Pancreas (tissue), 10 donors: ENCODE results near the gene RWDD2A. TPM values are rescaled to one million over a fixed set of nuclear protein-coding genes. Genes with fewer than 3 reads are reported as not detected.

Experiments
- ATAC-seq, 4 donors: fragments of 200-7000 bp; cut with Tn5 transposase; one replicate each; pipeline versions ENCODE4 v1.8.0 to v1.9.1; 2020; ENCODE audit warnings: mild to moderate bottlenecking in 4 of 4, moderate library complexity in 4 of 4
- DNase-seq, 6 donors: peaks; one replicate each; pipeline ENCODE4 v3.0.0-alpha.2; 2020
- FAIRE-seq: peaks from 2 replicates; lab custom pipeline; 2012; peaks lifted over from hg19 to GRCh38; lab: Jason Lieb, UNC
- H3K27ac ChIP-seq, 4 donors: fragments of 200-600 bp; sonication (generic); 1 replicate in 3 of 4; 2 replicates in 1 of 4; pipeline versions ENCODE4 v1.5.0 to v1.8.0; 2020
- H3K27me3 ChIP-seq, 4 donors: fragments of 200-600 bp; one replicate each; pipeline ENCODE4 v1.8.0; 2021
- H3K36me3 ChIP-seq, 3 donors: fragments of 200-600 bp; sonication (generic) in 1 of 3; one replicate each; pipeline versions ENCODE4 v1.5.0 to v1.8.0; 2020 to 2021
- H3K4me1 ChIP-seq, 3 donors: fragments of 200-600 bp; one replicate each; pipeline ENCODE4 v1.8.0; 2021
- H3K4me3 ChIP-seq, 4 donors: fragments of 200-600 bp; sonication (generic) in 2 of 4; one replicate each; pipeline versions ENCODE4 v1.5.0 to v1.8.0; 2020 to 2021
- H3K9me3 ChIP-seq, 4 donors: fragments of 200-600 bp; one replicate each; pipeline ENCODE4 v1.8.0; 2021
- WGBS, 2 donors: extraction: QIAGEN DNeasy Blood & Tissue Kit; methylation state at CpG; one replicate each; pipeline ENCODE4 v1.1.7; 2013; 5-methylcytosine and 5-hydroxymethylcytosine counted together
- intact Hi-C, 3 donors: fragments of 100-400 bp; cut with DNase I; formaldehyde crosslinking; loops; one replicate each; pipeline versions ENCODE4 v1.11.1 to v1.14.2; 2022
- polyA plus RNA-seq, 2 donors: library from polyadenylated mRNA; stranded (reverse); fragments of 200-250 nt; gene quantifications; one replicate each; pipeline ENCODE4 v1.2.3, GENCODE V29; 2013
- total RNA-seq, 6 donors: library from RNA; stranded (reverse); fragmentation: NEBNext Ultra II Directional in 4 of 6; extraction: Animal tissue kit (Norgen Biotek cat#: 25700) in 4 of 6; gene quantifications; one replicate each; pipeline versions ENCODE4 v1.2.1 to v1.2.4, GENCODE V29; 2021 to 2023
- TF ChIP-seq, protein P1 (sequence below), 4 donors: fragments of 200-600 bp; sonication (generic) in 3 of 4; IDR thresholded peaks; one replicate each; pipeline versions ENCODE4 v1.5.0 to v1.8.0; 2021; ENCODE audit warnings: antibody characterized with exemption in 4 of 4
- donor health status: healthy with polysubstance abuse.
- donor health status: DM: no; HTN: no; CAD: no; lungs with moderate emphysema.
- donor health status: DM: no; HTN: no; CAD: no.
- donor health status: control.
- donor health status: control.
- donor health status: Bipolar disorder and iron deficiency.
- donor health status: DM: yes; HTN: yes; CAD: no.
- donor health status: DM: no; HTN: no; CAD: no.
- donor health status: DM: no; HTN: no; CAD: no.
- donor health status: DM: yes; HTN: yes; CAD: no.

The RWDD2A gene
- total and polyA plus RNA-seq, 8 donors: 3.3 to 6.8 (median 4.6) TPM

DNA sequence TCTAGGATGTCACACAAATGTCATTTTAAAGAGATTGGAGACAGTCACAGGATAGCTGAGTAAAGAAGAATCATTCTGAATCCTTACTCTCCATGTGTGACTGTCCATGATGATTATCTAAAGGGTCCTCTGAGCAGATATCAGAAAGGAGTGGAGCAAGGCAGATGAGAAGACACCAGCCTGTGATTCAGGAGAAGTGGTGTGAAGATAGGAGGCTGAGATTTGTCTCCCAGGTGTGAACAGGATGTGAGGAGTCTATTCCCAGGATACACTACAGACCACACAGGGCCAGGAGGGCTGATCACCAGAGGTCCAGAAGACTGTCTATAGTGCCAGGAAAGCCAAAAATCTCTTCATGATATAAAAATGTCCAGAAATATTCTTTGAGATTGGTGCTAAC lies 27.0 kb downstream of the RWDD2A start:
- no peak for FAIRE-seq
- no peaks in the 10 kb centered on the region for H3K36me3 ChIP-seq
- no peaks in the 10 kb centered on the region for H3K9me3 ChIP-seq
- ATAC-seq: no peak
- H3K4me3 ChIP-seq: no peak overlapping the region
- DNase-seq: no peak
- TF ChIP-seq, protein P1, sequence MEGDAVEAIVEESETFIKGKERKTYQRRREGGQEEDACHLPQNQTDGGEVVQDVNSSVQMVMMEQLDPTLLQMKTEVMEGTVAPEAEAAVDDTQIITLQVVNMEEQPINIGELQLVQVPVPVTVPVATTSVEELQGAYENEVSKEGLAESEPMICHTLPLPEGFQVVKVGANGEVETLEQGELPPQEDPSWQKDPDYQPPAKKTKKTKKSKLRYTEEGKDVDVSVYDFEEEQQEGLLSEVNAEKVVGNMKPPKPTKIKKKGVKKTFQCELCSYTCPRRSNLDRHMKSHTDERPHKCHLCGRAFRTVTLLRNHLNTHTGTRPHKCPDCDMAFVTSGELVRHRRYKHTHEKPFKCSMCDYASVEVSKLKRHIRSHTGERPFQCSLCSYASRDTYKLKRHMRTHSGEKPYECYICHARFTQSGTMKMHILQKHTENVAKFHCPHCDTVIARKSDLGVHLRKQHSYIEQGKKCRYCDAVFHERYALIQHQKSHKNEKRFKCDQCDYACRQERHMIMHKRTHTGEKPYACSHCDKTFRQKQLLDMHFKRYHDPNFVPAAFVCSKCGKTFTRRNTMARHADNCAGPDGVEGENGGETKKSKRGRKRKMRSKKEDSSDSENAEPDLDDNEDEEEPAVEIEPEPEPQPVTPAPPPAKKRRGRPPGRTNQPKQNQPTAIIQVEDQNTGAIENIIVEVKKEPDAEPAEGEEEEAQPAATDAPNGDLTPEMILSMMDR (IDR thresholded peaks at IDR 0.05): no peak
- H3K27me3 ChIP-seq: no peaks in the 10 kb centered on the region
- H3K4me1 ChIP-seq: no peaks in the 10 kb centered on the region
- H3K27ac ChIP-seq: no peak overlapping the region
- intact Hi-C loops: loop anchor here (5.0 to 10.0 kb wide), 3 partner anchors 292 to 297 kb away; partner anchors contain the start of gene PRSS35 (in 2 of the 3)

DNA sequence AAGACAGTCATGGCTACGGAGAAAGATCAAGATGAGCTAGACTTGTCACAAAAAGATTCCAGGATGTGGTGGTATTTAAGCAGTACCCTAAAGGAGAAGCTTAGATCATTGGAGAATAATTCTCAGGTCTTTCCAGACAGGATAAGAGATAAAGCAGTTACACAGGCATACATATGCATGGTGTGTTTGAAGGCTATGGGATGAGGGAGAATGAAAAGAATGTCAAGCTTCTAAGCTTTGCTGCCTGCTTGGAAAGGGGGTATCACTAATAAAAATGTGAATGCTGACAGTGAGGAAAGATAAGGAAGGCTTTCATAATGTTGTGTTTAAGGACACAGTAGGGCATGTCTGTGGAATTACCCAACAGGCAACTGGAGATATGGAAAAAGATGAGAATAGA lies 28.1 kb downstream of the RWDD2A start:
- intact Hi-C loops: loop anchor here (5.0 to 10.0 kb wide), 3 partner anchors 291 to 296 kb away; partner anchors contain the start of gene PRSS35 (in 2 of the 3)
- TF ChIP-seq, protein P1 (IDR thresholded peaks at IDR 0.05): no peak
- DNase-seq (no peak), FAIRE-seq (no peak), ATAC-seq (no peak)
- no peaks in the 10 kb centered on the region for H3K4me1 ChIP-seq
- WGBS, 2 donors: 71 to 85% methylated on average over 1 of the region's 1 CpG
- H3K4me3 ChIP-seq: no peak overlapping the region
- no peaks in the 10 kb centered on the region for H3K36me3 ChIP-seq
- no peak overlapping the region for H3K27ac ChIP-seq
- no peaks in the 10 kb centered on the region for H3K27me3 ChIP-seq
- H3K9me3 ChIP-seq: no peaks in the 10 kb centered on the region

DNA sequence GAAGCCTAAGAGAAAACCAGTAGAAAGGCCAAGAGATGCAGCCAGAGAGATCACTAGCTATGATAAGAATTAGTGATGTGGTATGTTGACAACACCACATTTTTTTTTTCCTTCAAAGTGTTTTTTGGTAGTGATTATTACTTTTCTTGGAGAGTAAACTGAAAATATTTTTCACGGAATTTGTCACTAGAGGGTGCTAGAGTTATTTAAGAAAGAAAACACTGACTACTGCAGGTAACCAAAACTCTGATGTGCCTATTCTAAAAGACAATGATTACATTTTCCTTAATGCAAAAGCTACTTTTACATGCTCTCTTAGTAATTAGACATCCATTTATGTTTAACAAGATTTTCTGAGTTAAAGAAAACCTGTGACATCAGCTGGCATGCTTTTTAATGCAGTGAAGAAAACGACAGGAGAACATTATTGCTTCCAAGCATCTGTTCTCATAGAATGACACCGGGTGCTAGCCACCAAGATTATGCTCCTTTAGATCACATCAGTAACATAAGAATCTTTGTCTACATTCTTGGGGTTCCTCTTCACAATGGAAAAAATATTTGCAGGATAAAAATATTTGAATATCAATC lies 28.8 kb downstream of the RWDD2A start:
- Histone ChIP-seq H3K4me1 (no peaks in the 10 kb centered on the region), H3K9me3 (no peaks in the 10 kb centered on the region), H3K4me3 (no peak overlapping the region), H3K27me3 (no peaks in the 10 kb centered on the region), H3K36me3 (no peaks in the 10 kb centered on the region), H3K27ac (no peak overlapping the region)
- WGBS, 2 donors: 42 to 56% methylated on average over 3 of the region's 3 CpGs
- ATAC-seq (peak in 3 of 4 donors; percentile 52 to 65 (median 52)), DNase-seq (no peak), FAIRE-seq (peak; percentile 63)
- intact Hi-C loops: loop anchor here (5.0 to 10.0 kb wide), 3 partner anchors 290 to 295 kb away; partner anchors contain the start of gene PRSS35 (in 2 of the 3)
- TF ChIP-seq, protein P1 (IDR thresholded peaks at IDR 0.05): peak in 3 of 4 donors; percentile 36 to 40 (median 39)

DNA sequence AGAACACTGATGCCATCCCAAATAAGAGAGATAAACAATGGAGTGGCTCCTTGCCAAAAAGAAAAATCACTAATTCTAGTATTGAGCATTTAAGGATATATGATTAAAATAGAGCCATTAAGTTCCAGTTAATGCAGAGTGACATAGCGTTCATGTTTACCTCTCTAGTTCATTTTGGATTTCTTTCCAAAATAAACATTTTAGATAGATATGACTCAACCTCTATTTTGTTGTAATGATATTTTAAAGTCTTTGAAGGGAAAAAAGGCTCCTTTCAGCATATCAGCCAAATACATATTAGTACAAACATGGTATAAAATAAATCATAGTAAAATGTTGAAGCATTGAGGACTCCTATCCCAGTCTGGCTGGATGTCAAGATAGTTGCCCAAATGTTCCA lies 33.4 kb downstream of the RWDD2A start:
- WGBS, 2 donors: 17 to 19% methylated on average over 1 of the region's 1 CpG
- ATAC-seq: no peak
- Histone ChIP-seq H3K27me3 (no peaks in the 10 kb centered on the region), H3K9me3 (no peaks in the 10 kb centered on the region), H3K4me1 (no peaks in the 10 kb centered on the region), H3K36me3 (no peaks in the 10 kb centered on the region), H3K27ac (no peak overlapping the region), H3K4me3 (no peak overlapping the region)
- intact Hi-C loops: loop anchor here in 1 of 3 donors (10.0 kb wide), 1 partner anchor 288 kb away; the partner anchor contains the start of gene PRSS35
- TF ChIP-seq, protein P1 (IDR thresholded peaks at IDR 0.05): no peak
- no peak for DNase-seq
- no peak for FAIRE-seq

DNA sequence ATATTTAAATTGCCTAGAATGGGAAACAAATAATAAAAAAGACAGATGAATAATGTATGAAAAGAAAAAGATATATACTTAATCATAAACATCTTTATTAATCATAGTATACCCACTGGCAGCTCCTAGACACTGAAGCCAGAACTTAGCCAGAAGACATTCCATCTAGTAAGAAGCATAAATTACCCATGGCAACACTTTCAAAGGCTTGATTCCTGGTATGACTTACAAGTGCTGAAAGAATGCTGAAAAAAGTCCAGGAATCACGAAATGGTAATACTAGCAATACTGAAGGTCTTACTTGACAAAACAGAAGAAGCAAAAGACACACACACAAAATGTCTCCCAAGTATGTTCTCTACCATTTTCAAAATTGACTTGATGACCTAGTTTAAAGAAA lies 38.0 kb downstream of the RWDD2A start:
- Histone ChIP-seq H3K9me3 (no peaks in the 10 kb centered on the region), H3K4me3 (no peak overlapping the region), H3K27ac (no peak overlapping the region), H3K27me3 (no peaks in the 10 kb centered on the region), H3K4me1 (no peaks in the 10 kb centered on the region), H3K36me3 (no peaks in the 10 kb centered on the region)
- FAIRE-seq: no peak
- intact Hi-C loops: no loop called here
- ATAC-seq: no peak
- WGBS, 2 donors: 77 to 81% methylated on average over 1 of the region's 1 CpG
- TF ChIP-seq, protein P1 (IDR thresholded peaks at IDR 0.05): no peak
- no peak for DNase-seq
